Measurements from ENCODE around the gene STIMATE.

GRCh38 chr3:52810923-52811322 lies 86.4 kb downstream of the STIMATE start:
- TF ChIP-seq ZNF501 (tag by site-specific recombination; IDR thresholded peaks at IDR 0.05) (no peak), CTCF (tag by site-specific recombination; IDR thresholded peaks at IDR 0.05) (no peak), ZSCAN30 (tag by site-specific recombination; IDR thresholded peaks at IDR 0.05) (no peak), ZBTB8A (tag by site-specific recombination; IDR thresholded peaks at IDR 0.05) (no peak), ZNF184 (tag by site-specific recombination; IDR thresholded peaks at IDR 0.05) (no peak), REST (tag by site-specific recombination; IDR thresholded peaks at IDR 0.05) (no peak)
- TF ChIP-seq, protein P1, sequence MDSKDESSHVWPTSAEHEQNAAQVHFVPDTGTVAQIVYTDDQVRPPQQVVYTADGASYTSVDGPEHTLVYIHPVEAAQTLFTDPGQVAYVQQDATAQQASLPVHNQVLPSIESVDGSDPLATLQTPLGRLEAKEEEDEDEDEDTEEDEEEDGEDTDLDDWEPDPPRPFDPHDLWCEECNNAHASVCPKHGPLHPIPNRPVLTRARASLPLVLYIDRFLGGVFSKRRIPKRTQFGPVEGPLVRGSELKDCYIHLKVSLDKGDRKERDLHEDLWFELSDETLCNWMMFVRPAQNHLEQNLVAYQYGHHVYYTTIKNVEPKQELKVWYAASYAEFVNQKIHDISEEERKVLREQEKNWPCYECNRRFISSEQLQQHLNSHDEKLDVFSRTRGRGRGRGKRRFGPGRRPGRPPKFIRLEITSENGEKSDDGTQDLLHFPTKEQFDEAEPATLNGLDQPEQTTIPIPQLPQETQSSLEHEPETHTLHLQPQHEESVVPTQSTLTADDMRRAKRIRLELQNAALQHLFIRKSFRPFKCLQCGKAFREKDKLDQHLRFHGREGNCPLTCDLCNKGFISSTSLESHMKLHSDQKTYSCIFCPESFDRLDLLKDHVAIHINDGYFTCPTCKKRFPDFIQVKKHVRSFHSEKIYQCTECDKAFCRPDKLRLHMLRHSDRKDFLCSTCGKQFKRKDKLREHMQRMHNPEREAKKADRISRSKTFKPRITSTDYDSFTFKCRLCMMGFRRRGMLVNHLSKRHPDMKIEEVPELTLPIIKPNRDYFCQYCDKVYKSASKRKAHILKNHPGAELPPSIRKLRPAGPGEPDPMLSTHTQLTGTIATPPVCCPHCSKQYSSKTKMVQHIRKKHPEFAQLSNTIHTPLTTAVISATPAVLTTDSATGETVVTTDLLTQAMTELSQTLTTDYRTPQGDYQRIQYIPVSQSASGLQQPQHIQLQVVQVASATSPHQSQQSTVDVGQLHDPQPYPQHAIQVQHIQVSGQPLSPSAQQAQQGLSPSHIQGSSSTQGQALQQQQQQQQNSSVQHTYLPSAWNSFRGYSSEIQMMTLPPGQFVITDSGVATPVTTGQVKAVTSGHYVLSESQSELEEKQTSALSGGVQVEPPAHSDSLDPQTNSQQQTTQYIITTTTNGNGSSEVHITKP (tag by site-specific recombination; IDR thresholded peaks at IDR 0.05) = no peak

Measured in HEK293 (cell line).